Urinary bladder (tissue), 4 donors: ENCODE measurements around the gene ZNF526. TPM values are rescaled to one million over a fixed set of nuclear protein-coding genes. Genes with fewer than 3 reads are reported as not detected.
"Not testable (repeated sequence)": the region's sequence is repeated elsewhere in the genome, so short reads cannot be mapped to it uniquely, and the experiment has no call there.

Experiments
- DNase-seq: peaks from one replicate; pipeline ENCODE4 v3.0.0-alpha.2; 2015; ENCODE audit errors: extremely low spot score
- H3K27ac ChIP-seq: one replicate; pipeline ENCODE4 v1.5.1; 2013; ENCODE audit warnings: low read depth, mild to moderate bottlenecking, moderate library complexity
- H3K36me3 ChIP-seq: one replicate; pipeline ENCODE4 v1.6.1; 2013; ENCODE audit warnings: mild to moderate bottlenecking, moderate library complexity; ENCODE audit not compliant: insufficient read depth
- H3K4me1 ChIP-seq: one replicate; pipeline ENCODE4 v1.6.1; 2013; ENCODE audit warnings: mild to moderate bottlenecking, moderate library complexity; ENCODE audit not compliant: insufficient read depth
- H3K4me3 ChIP-seq: one replicate; pipeline ENCODE4 v1.5.1; 2013; ENCODE audit warnings: low read depth, low read length
- WGBS: extraction: QIAGEN DNeasy Blood & Tissue Kit; methylation state at CpG from one replicate; pipeline ENCODE4 v1.1.7; 2013; 5-methylcytosine and 5-hydroxymethylcytosine counted together
- polyA plus RNA-seq: library from polyadenylated mRNA; stranded (reverse); fragments of 200-250 nt; gene quantifications from one replicate; pipeline ENCODE4 v1.2.3, GENCODE V29; 2013
- total RNA-seq: library from RNA; depleted of rRNA; stranded (reverse); fragments of >200 nt; gene quantifications from one replicate; pipeline ENCODE4 v1.2.3, GENCODE V29; 2014
- donor health status: healthy with polysubstance abuse.
- donor health status: healthy.

Gene ZNF526
- total and polyA plus RNA-seq, 2 donors, result 6.0 to 7.0 TPM

DNA sequence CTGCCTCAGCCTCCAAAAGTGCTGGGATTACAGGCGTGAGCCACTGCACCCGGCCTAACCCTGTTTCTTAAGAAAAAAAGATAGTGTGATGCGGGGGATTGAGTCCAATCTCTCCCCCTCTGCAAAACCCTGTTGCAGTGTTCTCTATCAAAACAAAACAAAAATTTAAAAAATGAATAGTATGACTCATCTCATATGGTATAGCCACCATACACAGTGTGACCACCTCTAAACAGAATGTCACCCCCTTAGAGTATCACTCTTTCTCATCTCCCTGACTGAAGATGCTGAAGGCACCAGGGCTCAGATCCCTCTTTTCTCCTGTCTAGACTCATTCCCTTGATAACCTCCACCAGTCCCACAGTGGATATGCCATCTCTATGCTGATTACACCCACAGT lies 41.7 kb downstream of the ZNF526 start:
- no peaks in the 10 kb centered on the region for H3K36me3 ChIP-seq
- DNase-seq, result no peak
- no peaks in the 10 kb centered on the region for H3K4me1 ChIP-seq
- WGBS, result 83% methylated on average over 3 of the region's 3 CpGs
- H3K27ac ChIP-seq, result no peak overlapping the region
- H3K4me3 ChIP-seq, result no peak overlapping the region

DNA sequence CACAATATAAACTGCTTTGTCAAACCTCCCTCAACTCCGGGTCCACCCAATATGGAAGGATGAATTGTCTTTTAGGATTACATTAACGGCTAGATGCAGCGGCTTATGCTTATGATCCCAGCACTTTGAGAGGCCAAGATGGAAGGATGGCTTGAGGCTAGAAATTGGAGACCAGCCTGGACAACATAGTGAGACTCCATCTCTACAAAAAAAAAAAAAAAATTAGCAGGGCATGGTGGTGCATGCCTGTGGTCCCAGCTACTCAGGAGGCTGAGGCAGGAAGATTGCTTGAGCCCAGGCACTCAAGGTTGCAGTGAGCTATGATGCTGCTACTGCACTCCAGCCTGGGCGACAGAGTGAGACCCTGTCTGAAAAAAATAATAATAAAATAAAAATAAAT lies 46.0 kb downstream of the ZNF526 start:
- not testable (repeated sequence) for H3K4me1 ChIP-seq, H3K36me3 ChIP-seq, H3K27ac ChIP-seq, DNase-seq, H3K4me3 ChIP-seq
- 92% methylated on average over 4 of the region's 4 CpGs for WGBS

DNA sequence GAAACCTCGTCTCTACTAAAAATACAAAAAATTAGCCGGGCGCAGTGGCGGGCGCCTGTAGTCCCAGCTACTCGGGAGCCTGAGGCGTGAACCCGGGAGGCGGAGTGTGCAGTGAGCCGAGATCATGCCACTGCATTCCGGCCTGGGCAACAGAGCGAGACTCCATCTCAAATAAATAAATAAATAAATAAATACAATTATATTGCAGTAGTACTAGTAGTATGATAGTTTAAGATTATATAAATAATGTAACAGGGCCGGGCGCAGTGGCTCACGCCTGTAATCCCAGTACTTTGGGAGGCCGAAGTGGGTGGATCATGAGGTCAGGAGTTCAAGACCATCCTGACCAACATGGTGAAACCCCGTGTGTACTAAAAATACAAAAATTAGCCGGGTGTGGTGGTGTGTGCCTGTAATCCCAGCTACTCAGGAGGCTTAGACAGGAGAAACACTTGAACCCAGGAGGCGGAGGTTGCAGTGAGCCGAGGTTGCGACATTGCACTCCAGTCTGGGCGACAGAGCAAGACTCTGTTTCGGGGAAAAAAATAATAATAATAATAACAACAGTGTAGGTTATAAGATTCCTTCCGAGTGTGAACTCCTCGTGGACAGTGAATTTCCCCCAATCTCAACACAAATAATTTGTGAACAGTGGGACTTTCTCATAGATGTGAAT lies 47.0 kb downstream of the ZNF526 start:
- not testable (repeated sequence) for H3K4me3 ChIP-seq, H3K4me1 ChIP-seq, DNase-seq, H3K27ac ChIP-seq, H3K36me3 ChIP-seq
- WGBS, result 91% methylated on average over 25 of the region's 25 CpGs

DNA sequence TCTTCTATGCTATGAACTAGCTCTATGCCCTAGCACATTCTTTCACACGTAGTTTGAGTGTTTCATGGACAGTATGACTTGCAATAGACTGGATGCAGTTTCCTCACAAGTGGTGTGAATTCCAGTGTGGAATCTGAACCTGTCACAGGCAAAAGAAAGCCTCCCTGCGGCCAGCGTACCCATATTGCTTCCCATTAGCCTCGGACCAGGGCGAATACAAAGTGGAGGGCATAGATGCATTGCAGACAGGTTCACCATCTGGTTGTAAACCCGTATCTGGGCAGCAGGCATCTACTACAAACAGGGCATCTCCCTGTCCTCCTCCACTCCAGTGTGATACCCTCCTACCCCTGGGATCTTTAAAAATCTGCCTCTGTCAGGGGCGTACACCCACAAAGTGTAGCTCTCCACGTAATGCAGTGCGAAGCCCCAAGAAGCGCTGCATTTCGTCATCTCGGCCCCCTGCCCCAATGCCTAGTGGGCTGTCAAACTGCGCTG lies 47.6 kb downstream of the ZNF526 start:
- Histone ChIP-seq H3K4me1 (no peaks in the 10 kb centered on the region), H3K4me3 (peak overlapping the region; percentile 6), H3K27ac (peak overlapping the region; percentile 79), H3K36me3 (no peaks in the 10 kb centered on the region)
- WGBS, result 5% methylated on average over 13 of the region's 13 CpGs
- DNase-seq, result no peak

DNA sequence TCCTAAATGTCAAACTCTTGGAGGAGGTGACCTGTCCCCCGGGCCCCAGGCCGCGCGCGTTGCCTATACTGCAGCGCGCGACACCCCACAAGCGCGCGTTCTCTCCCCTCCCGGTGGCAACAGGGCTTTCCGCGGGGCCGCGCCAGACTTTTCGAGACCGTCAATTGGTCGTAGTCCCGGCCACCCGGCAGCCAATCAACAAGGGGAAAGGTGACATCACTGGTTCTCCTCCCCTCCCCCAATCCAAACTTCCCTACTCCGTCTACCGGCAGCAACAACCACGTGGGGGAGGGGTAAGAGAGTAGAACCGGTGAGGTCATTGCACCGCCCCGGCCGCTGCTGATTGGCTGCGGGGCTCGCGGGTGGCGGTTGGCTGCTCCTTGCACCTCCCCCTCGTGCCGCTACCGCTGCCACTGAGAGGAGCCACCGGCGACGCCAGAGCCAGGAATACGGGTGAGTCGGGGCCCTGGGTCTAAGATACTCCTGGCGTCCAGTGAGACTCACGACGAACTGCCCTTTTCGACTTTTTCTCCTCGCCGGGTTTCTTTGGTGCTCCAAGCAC lies 48.1 kb downstream of the ZNF526 start:
- under 1% methylated on average over 46 of the region's 46 CpGs for WGBS

DNA sequence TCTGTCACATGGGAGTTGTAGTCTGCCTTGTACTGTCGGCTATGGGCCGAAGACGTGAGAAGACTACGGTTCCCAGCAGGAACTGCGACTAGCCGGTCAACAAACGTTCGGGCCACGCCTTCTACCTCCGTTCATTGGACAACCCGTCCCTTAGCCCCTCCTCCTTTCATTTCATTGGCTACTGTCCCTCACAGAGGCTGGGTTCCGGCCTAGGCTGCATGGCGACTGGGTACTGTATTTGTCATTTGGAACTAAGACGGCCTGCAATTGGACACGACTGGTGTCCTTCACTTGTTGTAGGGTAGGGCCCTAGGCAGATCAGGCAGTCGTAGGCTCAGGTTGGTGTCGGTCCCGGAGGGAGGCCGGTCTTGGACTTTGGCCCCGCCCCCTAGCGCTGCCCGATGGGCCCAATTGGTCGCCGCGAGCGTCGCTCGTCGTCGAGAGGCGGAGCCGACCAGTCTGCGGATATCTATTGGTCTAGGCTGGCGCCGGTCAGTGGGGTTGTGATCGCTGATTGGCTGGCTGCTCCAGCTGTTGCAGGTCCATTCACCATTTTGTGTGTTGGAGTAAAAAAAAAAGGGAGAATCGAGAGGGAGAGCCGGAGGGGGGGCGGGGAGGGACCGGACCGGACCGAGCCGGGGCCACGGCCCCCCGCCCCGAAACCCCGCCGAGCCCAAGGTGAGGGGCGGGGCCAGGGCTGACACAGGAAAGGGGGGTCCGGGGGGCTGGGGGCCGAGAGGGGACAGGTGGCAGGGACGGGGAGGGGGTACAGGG lies 48.8 kb downstream of the ZNF526 start, which contains the start of gene CIC:
CIC (plus strand) TSS at position 549 of the 774 bp plus-strand sequence. CDS start 2,532 bp downstream, outside the sequence.
- Histone ChIP-seq H3K36me3 (no peaks in the 10 kb centered on the region), H3K4me3 (peak within 1 kb of the TSS; percentile 70), H3K4me1 (no peaks in the 10 kb centered on the region), H3K27ac (peak within 1 kb of the TSS; percentile 94)
- peak; percentile 100 for DNase-seq
- WGBS, result 1% methylated on average over 52 of the region's 52 CpGs

More for the DNA sequence above, 48.1 kb downstream of the ZNF526 start:
- Histone ChIP-seq H3K27ac (peak overlapping the region; percentile 94), H3K4me3 (peak overlapping the region; percentile 36), H3K36me3 (no peaks in the 10 kb centered on the region), H3K4me1 (no peaks in the 10 kb centered on the region)
- DNase-seq, result peak; percentile 99

DNA sequence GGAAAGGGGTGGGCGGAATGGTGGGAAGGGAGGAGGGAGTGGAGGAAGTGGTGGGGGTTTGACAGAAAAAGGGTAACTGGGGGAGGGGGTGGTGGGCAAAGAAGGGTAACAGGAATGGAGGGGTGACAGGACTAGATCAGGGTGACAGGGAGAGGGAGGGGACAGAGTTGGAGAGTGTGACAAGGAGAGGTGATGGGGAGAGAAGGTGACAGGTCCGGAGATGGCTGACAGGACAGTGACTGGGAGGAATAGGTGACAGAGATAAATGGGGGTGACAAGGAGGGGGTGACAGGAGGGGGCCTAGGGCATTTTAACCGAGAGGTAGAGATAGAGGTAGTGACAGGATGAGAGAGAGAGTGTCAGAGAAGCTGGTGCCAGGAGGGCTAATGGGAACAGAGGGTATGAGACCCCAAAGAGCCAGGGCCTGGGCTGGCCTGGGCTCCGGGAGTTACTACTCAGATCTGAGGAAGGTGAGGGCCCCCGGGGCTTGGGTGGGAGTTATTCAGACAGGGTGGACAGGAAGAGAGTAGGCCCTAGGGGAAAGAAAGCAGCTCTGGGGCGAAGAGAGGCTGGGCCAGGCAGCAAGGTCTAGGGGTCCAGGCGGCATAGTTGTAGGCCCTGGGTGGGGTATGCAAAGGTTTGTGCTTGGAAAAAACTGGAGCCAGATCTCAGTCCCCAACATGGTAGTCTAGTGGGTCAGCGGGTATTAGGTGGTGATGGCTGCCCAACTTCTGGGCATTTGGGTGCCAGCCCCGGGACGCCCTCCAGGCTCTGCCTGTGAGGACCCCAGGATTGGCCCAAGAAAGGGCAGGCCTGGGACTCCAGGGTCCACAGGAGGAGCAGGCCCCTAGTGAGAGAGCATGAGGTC lies 49.6 kb downstream of the ZNF526 start:
- WGBS, result 32% methylated on average over 10 of the region's 10 CpGs
- peak overlapping the region; percentile 88 for H3K27ac ChIP-seq
- H3K36me3 ChIP-seq, result no peaks in the 10 kb centered on the region
- no peaks in the 10 kb centered on the region for H3K4me1 ChIP-seq
- no peak for DNase-seq
- H3K4me3 ChIP-seq, result peak overlapping the region; percentile 70

DNA sequence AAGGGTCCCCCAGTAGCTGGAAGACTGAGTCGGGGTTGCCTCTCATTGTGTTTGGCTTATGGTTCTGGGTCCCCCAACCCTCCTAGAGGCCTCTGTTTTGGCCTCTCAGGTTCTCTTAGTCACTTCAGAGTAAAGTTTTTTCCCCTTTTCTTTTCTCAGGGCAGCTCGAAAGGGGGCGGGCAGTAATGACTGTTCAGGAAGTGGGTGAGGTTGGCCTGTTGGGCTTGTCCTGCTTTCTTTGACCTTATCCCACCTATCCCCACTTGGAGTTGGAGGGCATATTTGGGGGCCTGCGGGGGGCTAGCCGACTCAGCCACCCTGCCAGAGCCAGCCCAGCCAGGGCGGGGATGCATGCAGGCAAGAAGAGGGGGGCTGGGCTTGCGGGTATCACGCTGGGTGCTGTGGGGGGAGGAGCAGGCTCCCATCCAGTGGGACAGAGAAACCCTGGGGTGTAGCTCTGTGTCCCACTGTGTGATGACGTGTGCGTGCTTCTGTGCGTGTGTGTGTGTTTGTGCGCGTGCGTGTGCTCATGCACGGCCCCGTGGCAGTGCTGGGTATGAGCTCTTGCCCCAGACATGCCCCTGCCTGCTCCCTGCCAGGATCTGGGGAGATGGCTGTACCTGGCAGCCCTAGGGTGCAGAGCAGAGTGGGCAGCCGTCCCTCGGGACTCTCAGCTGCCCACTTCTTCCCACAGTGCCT lies 50.4 kb downstream of the ZNF526 start:
- Histone ChIP-seq H3K4me1 (no peaks in the 10 kb centered on the region), H3K36me3 (no peaks in the 10 kb centered on the region), H3K4me3 (peak overlapping the region; percentile 70), H3K27ac (peak overlapping the region; percentile 88)
- DNase-seq, result no peak
- 21% methylated on average over 18 of the region's 18 CpGs for WGBS

DNA sequence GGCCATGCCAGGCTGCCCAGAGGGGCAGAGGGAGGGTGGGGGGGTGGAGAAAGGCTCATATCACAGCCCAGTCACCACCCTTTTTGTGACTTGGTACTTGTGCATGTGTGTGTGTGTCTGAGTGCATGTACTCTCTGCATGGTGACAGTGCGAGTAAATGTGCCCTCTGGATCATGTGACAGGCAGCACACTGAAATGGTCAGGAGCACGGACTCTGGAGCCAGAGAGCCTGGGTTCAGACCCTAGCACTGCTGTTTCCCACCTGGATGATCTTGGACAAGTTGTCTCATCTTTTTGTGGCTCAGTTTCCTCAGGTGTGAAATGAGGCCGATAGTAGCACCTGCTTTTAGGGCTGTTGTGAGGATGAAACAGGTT lies 50.9 kb downstream of the ZNF526 start:
- no peaks in the 10 kb centered on the region for H3K4me1 ChIP-seq
- H3K27ac ChIP-seq, result no peak overlapping the region
- H3K36me3 ChIP-seq, result no peaks in the 10 kb centered on the region
- H3K4me3 ChIP-seq, result no peak overlapping the region
- WGBS, result 50% methylated on average over 3 of the region's 3 CpGs
- no peak for DNase-seq

DNA sequence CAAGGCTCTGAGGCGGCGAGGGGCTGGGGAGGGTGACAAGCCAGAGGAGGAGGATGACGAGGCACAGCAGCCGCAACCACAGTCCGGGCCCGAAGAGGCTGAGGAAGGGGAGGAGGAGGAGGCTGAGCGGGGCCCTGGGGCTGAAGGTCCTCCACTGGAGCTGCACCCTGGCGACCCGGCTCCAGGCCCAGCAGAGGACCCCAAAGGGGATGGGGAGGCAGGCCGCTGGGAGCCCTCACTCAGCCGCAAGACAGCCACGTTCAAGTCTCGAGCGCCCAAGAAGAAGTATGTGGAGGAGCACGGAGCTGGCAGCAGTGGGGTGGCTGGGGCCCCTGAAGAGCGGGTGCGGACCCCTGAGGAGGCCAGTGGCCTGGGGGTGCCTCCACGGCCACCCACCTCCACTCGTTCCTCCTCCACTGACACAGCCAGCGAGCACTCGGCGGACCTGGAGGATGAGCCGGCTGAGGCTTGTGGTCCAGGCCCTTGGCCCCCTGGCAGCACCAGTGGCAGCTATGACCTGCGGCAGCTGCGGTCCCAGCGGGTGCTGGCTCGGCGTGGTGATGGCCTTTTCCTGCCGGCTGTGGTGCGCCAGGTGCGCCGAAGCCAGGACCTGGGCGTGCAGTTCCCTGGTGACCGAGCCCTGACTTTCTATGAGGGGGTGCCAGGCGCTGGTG lies 51.9 kb downstream of the ZNF526 start:
- H3K27ac ChIP-seq, result no peak overlapping the region
- DNase-seq, result no peak
- WGBS, result 90% methylated on average over 35 of the region's 35 CpGs
- no peak overlapping the region for H3K4me3 ChIP-seq
- no peaks in the 10 kb centered on the region for H3K36me3 ChIP-seq
- H3K4me1 ChIP-seq, result no peaks in the 10 kb centered on the region

DNA sequence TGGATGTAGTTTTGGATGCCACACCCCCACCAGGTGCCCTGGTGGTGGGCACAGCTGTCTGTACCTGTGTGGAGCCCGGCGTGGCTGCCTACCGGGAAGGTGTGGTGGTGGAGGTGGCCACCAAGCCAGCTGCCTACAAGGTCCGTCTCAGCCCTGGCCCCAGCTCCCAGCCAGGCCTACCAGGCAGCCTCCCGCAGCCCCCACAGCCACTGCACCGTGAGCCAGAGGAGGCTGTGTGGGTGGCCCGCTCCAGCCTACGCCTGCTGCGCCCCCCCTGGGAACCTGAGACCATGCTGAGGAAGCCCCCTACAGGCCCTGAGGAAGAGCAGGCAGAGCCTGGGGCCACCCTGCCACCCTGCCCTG lies 52.4 kb downstream of the ZNF526 start:
- no peaks in the 10 kb centered on the region for H3K4me1 ChIP-seq
- no peak overlapping the region for H3K4me3 ChIP-seq
- no peak for DNase-seq
- no peaks in the 10 kb centered on the region for H3K36me3 ChIP-seq
- 80% methylated on average over 9 of the region's 9 CpGs for WGBS
- H3K27ac ChIP-seq, result no peak overlapping the region

DNA sequence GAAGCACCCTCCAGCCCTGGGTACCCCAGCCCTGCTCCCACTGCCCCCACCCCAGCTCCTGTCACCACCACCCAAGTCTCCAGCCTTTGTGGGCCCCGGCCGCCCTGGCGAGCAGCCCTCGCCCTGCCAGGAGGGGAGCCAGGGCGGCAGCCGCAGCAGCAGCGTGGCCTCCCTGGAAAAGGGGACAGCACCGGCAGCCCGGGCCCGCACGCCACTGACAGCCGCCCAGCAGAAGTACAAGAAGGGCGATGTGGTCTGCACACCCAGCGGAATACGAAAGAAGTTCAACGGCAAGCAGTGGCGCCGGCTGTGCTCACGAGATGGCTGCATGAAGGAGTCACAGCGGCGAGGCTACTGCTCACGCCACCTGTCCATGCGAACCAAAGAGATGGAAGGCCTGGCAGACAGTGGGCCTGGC lies 52.9 kb downstream of the ZNF526 start:
- Histone ChIP-seq H3K4me1 (no peaks in the 10 kb centered on the region), H3K4me3 (no peak overlapping the region), H3K27ac (no peak overlapping the region), H3K36me3 (no peaks in the 10 kb centered on the region)
- WGBS, result 94% methylated on average over 23 of the region's 23 CpGs
- no peak for DNase-seq
